GM21529 (cell line): ENCODE measurements around the gene ZNF474.

Source experiments
- ATAC-seq: cut with Tn5 transposase; IDR thresholded peaks from one replicate; pipeline ENCODE4 v1.9.1; 2021; ENCODE audit not compliant: unreplicated experiment

Gene ZNF474

DNA sequence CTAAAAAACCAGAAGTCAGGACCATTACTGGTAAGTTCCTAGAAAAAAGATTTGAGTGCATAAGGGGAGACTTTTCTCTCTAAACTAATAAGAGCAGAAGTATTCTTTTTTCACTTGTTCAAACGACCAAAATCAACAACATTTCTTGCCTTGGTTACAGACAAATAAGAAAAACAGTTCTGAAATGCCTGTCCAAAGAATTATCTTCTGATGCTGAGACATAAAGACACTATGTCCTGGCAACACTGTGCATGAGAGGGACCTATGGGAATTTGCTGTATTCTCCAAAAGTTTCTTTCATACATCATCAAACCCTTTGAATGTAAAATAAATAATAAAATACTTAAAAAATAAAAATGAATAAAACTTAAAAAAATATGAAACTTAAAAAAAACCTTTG, 50.4 kb downstream of the ZNF474 start:
- no peak for ATAC-seq

DNA sequence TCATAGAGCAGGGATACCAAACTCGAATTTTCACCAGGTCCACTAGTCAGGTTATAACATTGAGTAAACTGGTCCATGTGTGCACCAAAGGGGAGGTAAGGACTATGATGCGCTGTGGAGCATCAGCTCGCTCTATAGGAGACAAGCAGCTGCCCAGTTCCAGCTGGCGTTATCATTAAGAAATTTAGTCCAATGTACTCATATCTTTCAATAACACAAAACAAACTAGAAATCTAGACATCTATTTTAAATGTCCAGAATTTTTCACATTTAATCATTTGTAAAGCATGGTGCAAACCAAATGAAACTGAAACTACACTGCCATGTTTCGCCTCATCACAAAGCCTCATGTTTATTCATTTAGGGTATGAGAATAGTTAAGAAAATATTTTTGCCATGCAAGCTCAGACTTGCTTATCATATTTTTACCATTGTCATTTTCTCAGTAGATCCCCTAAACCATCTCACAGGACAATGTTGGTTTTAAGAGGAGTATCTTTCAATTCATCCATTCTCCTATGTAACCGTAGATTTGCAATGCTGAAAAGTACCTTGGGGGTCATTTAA, 50.9 kb downstream of the ZNF474 start:
- no peak for ATAC-seq

DNA sequence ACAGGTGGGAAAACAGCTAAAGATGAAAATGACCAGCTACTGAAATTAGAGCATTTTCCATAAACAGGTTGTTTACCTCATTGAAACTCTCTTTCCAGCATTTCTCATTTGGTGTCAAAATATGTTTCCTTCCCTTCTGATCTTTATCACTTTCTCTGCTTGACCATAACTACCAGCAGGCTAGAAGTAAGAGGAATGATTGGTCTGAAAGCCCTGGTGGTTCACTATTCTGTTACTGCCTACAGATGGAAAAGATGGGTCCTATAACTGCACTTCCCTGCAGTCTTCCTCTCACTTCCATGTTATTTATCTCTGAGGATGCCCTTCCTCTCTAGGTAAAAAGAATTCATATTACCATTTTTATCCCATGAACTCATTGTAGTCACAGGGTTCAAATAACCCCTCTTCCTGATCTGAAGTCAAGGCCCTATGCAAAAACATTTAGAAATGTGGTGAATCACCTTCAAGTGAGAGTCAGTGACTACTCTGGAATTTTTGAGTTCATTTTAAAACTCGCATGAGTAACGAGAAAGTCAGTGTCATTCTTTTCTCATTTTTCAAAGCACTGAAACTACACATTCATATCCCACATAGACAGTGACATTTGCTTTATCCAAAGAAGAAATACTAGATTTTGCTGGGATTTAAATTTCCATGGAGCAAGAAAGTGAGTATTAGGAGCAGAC, 51.7 kb downstream of the ZNF474 start:
- no peak for ATAC-seq

DNA sequence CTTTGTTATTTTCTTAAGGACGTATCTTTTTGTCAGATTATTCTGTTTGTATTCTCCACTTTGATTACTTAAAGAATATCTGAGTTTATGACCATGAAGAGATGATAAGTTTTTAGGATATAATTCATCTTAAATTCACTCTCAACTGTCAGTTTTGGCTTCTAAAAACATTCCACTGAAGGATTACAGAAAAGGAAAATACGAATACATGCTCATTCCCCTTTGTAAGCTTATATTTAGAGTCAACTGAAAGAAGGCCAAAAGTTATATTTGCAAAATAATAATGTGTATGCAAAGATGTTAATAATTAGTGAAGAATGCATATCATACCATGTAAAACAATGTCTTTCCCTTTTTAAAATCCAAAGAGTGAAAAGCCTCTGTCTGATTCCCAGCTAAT, 52.5 kb downstream of the ZNF474 start:
- no peak for ATAC-seq

DNA sequence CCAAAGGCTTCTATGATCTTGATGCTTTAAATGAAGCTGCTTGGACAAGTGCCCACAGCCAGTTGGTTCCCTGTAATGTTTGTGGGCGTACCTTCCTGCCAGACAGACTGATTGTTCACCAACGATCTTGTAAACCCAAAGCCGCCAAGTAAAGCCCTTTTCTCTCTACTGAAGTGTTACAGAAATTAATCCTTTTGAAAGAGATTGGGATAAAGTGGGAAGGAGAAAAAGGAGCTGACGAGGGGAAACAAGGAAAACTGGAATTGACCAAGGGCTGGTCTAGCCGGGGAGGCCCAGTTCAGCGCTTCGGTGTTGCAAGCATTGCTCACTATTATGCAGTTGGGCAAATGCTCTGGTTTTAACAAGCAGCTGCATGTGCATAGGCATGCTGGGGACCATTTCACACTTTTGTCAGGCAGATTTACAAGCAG, 53.2 kb downstream of the ZNF474 start:
- no peak for ATAC-seq

DNA sequence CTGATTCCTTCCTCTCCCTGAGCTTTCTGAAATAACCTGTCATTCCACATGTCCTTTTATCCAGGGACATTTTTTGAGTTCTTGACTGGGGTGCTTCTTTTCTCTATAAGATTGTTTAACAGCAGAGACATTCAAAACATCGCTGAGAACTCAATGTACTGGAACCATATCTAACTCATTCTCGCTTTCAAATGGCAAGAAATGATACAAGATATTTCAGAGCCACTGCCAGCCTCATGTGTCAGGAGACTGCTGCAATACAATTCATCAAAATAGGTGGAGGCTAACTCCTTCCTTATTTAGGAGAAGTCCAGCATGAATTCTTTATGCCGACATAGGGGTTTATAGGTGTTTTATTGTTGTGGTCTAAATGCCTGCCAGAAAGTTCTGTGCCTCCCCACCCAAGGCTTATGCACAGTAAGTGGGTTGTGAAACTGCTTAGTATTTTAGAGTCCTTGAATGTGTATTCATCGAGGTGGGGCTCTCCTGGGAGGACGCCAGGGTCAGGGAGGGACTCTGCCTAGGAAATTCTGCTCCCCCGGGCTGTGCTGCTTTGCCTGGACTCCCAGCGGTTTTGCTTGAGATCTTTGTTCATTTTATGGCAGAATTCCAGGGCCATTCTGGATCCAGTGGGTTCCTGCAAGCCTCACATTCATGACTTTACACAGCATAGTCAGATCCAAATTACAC, 53.9 kb downstream of the ZNF474 start:
- ATAC-seq, result no peak

DNA sequence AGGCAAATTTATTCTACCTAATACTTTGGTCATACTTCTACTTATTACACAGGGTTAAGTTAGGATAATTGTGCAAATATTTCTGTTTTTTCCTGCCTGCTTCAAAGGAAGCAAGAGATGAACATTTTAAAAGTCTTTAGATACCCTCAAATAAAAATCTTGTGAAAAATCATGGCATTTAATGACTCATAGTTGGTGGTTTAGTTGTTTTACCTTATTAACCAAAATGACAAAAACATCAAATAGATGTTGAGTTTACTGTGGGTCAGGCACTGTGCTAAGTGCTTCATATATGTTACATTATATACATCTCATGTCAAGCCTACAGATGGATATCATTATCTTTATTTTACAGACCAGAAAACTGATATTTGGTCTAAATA, 54.4 kb downstream of the ZNF474 start:
- ATAC-seq, result no peak

DNA sequence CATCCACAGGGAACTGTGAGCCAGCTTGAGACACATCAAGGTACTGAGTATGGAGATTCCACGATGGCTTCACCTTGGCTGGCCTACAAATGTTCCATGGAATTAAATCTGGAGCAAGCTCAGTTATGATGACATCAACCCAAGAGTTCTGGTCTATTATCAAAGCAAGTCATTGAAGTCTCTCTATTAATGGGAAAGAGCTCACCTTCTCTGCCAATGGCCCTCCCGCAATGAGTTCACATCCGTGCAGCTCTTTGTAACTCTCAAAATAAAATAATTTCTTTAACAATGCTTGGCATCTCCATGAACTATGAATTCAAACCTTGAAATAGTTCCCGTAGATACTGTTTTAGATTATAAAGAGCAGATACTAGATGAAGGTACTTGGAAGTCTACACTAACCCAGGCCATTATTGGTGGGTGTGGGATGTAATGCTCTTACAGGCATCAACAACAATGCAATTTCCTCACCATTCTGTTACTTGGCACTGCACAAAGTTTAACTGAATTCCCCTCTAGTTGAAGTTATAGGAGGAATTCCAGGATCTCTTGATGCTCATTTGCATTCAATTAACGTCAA, 55.4 kb downstream of the ZNF474 start:
- no peak for ATAC-seq

DNA sequence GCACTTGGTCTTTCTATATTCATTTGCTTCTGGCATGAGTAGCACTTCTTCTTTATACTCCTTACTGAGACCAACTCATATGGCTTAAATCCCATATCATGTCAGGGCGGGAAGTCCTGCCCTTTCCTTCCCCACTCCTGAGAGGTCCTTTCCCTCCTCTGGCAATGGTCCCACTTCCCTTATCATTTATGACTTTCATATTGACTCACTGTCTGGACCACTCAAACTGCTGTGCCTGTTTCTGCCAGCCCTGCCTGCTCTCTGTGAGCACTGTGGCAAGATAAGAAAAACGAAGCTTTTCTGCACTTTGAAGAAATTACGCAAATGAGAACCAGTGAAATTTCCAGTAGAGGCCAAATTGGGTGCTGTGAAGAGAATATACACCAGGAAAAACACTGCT, 58.1 kb downstream of the ZNF474 start:
- ATAC-seq, result no peak

DNA sequence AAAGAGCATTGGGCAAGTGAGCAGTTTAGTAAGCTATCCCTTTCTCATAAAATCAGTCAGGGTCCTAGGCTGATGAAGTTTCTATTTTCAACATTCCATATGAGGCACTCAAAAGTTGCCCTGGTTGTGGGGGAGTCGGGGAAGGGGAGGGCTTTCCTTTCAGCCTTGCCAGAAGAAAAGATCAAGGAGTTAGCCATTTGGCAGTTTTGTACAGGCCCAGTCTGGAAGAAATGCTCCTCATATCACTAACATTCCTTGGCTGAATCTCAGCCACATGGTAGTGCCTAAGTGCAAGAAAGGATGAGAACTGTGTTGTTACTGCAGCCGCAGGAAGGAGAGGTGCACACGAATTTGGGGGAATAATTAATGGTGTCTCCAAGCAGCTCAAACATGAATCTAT, 60.8 kb downstream of the ZNF474 start:
- no peak for ATAC-seq

DNA sequence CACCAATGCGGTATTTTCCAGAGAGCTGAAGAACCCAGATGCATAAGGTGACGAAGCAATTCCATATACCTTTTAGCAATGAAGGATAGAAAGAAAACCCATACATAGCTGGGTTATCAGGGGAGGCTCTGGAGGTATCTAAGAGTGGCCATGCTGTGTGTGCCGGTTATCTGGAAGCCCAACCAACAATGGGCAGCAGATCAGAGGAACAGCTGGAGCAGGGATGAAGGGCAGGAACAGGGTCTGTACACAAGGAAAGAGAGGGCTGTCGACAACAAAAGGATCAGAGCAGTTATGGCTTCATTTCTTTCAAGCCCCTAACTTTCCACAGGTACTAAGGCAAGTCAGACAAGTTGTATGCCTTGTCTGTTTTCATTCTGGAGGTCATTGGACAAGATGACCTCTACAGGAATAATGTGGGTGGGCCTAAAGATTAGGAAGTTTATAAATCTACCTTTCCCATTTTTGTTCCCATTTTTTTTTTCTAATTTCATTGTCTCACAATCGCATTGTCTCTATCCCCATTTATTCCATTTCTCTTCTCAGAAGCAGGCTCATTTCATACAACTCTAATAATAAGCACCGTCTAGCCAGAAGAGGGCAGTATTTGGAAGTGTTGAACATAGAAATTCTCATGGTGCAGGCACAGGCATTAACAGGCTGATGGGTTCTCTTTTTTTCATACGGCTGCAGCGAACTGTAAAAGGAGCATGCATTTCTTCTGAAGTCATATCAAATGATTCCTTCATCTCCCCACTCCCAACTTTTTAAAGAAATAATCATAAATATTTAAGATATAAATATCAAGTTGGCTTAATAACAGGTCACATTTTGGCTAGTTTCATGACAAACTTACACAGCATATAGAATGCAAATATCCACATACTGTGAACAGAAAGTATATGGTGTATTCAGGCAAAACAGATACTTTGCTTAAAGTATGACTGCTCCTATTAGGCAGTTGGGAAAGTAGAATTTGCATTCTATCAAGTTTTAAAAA, 63.5 kb downstream of the ZNF474 start:
- ATAC-seq, result peak; percentile 88

DNA sequence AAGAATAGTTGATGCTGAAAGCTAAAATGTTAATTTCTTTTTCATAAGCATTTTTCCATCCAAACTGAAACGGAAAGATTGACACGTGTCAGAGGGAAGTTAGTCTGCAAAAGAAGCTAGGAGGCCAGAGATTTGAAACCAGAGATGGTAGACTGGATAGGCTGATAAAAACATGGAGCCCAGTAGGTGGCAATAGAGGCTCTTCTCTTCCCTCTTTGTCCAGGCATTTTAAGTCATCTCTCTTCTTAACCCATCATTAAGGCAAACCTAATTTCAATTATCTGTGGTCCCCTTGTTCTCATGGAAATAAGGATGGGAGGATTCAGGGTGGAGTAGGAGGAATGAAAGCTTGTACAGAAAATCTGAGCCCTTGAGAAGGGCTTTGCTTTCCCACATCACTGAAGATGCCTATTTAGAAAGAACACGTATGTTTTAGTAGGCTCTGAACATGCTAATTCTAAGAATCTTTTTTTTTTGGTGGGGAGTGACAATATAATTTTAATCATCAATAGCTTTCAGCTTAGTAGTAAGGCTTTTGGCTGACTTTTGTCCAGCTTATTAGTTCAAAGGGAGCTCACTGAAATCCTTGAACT, 66.6 kb downstream of the ZNF474 start:
- ATAC-seq, result no peak

DNA sequence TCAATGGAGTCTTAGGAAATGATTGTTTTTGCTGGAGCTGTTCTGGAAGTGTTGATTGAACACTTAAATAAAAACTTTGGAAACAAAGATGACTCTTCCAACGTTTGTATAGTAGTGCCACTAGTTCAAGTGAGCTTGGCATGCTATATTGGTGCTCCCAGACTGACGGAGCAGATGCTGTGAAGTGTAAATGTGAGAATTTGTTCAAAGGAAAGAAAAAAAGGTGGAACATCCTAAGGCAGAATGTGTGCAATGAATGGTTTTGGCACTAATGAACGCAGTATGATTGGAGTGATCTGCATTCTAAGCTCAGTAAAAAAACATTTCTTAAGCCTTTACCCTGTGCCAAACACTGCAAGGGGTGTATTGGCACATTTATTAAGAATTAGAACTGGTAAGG, 69.8 kb downstream of the ZNF474 start:
- ATAC-seq, result no peak

DNA sequence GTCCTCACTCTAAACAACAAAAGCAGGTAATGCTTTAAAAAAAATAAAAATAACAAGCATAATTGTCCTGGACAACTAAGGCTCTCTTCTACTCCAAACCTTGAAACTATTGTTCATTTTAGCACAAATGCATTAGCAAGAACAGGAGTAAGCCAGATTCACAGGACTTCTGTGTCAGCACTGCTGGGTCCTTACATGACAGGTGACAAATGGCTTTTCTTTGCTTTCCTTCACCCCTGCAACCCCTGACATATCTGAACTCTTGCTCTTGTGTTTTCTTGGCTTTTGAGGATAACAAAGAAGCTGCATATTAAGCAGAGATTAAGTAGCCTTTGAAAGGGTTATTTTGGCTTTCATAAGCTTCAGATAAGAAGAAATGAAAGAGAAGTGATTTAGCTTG, 71.1 kb downstream of the ZNF474 start:
- no peak for ATAC-seq

DNA sequence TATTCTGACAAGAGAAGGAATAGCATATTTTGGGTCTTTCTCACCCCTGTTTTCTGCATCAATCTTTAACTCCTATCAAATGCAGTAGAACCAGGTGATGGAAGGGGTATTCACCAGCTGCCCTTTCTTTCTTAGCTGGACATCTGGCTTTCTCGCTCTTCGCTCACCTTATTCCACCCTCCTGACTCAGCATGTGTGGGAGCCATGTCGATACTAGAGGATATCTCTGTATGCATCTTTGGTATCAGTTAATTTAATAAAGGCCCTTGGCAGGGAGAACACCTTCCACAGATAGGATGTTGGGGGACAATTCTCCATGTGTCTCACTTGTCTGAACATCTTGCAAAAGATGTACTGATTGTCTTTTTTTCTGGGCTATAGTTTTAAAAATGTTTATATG, 71.5 kb downstream of the ZNF474 start:
- ATAC-seq, result no peak

DNA sequence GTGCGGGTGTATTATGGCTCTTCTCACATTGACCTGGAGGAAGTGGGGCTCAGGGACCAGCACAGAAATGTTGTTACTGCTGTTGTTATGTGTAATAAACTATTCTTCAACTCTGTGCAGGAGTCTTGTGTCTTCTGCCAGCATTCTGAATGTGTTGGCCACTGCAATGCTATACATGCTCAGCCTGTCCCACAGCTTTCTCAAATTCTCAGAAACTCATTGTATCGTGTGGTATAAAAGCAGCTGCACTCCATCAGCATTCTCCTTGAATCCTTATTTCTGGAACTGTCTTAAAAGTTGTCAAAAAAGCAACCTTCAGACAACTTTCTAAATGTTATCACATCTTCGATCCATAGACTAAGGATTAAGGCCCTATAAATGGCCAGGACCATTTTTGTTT, 72.0 kb downstream of the ZNF474 start:
- ATAC-seq, result no peak

DNA sequence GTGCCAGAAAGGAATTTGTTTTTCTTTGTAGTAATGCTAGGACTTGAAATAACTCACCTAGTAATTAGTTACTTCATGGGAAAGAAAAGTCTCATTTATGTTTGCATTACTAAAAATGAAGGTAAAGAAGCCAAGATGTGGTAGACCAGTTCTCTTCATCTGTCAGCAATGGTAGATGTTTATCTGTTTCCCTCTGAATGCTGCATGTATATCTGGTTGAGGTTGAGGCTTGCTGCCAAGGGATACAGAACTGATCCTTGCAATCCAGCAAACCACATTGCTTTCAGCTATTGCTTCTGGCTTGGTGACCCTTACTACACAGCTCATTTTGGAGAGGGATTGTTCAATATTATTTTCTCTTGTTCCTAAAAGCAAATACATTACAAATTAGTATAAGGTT, 73.6 kb downstream of the ZNF474 start:
- ATAC-seq, result no peak
